Measurements from ENCODE around the gene POU5F1. TPM values are rescaled to one million over a fixed set of nuclear protein-coding genes. Genes with fewer than 3 reads are reported as not detected.

The POU5F1 gene
- total and polyA plus RNA-seq, 12 donors: 0.29 to 2.0 (median 0.39) TPM; not detected in 1

GRCh38 chr6:31210741-31211532 is 40.5 kb upstream of the POU5F1 start:
- Histone ChIP-seq H3K4me1 (peaks cover 0 to 21% (median 0%) of the 10 kb centered on the region in 9 donors), H3K9me3 (peaks cover 0 to 7% (median 0%) of the 10 kb centered on the region in 11 donors), H3K4me3 (no peak overlapping the region), H3K27me3 (no peaks in the 10 kb centered on the region), H3K36me3 (no peaks in the 10 kb centered on the region), H3K27ac (peak overlapping the region in 3 of 10 donors; percentile 15 to 55 (median 54))
- DNase-seq (no peak), ATAC-seq (no peak)
- intact Hi-C loops (cut with DNase I): loop anchor here in 1 of 10 donors (10.0 kb wide), 1 partner anchor 54 kb away; no protein-coding TSS in a partner anchor
- 67 to 77% methylated on average over 5 of the region's 5 CpGs for WGBS, 2 donors
- TF ChIP-seq CTCF (IDR thresholded peaks at IDR 0.05): no peak

GRCh38 chr6:31210123-31210522 is 39.6 kb upstream of the POU5F1 start:
- 41 to 48% methylated on average over 6 of the region's 6 CpGs for WGBS, 2 donors
- H3K27ac ChIP-seq: peak overlapping the region in 3 of 10 donors; percentile 15 to 55 (median 54)
- peak in 7 of 8 donors; percentile 47 to 89 (median 64) for ATAC-seq
- no peak overlapping the region for H3K4me3 ChIP-seq
- TF ChIP-seq CTCF (IDR thresholded peaks at IDR 0.05): no peak
- no peaks in the 10 kb centered on the region for H3K27me3 ChIP-seq
- H3K4me1 ChIP-seq: peaks cover 0 to 21% (median 0%) of the 10 kb centered on the region in 9 donors
- peaks cover 0 to 4% (median 0%) of the 10 kb centered on the region in 11 donors for H3K9me3 ChIP-seq
- DNase-seq: peak in 1 of 2 donors; percentile 57
- intact Hi-C loops (cut with DNase I): loop anchor here in 1 of 10 donors (10.0 kb wide), 1 partner anchor 55 kb away; no protein-coding TSS in a partner anchor
- H3K36me3 ChIP-seq: no peaks in the 10 kb centered on the region

- Histone ChIP-seq H3K36me3 (no peaks in the 10 kb centered on the region), H3K4me3 (no peak overlapping the region), H3K9me3 (no peaks in the 10 kb centered on the region), H3K27me3 (no peaks in the 10 kb centered on the region), H3K27ac (no peak overlapping the region), H3K4me1 (peaks cover 0 to 28% (median 6%) of the 10 kb centered on the region in 9 donors)
- 60 to 85% methylated on average over 2 of the region's 2 CpGs for WGBS, 2 donors
- intact Hi-C loops (cut with DNase I): no loop called here
- ATAC-seq (no peak), DNase-seq (no peak)
- no peak for TF ChIP-seq CTCF (IDR thresholded peaks at IDR 0.05)
Measured at GRCh38 chr6:31209137-31209536, 38.7 kb upstream of the POU5F1 start.

- Histone ChIP-seq H3K9me3 (no peaks in the 10 kb centered on the region), H3K4me3 (no peak overlapping the region), H3K27ac (peak overlapping the region in 2 of 10 donors; percentile 18 to 68), H3K27me3 (no peaks in the 10 kb centered on the region), H3K4me1 (peaks cover 0 to 34% (median 9%) of the 10 kb centered on the region in 9 donors), H3K36me3 (no peaks in the 10 kb centered on the region)
- 52 to 62% methylated on average over 2 of the region's 2 CpGs for WGBS, 2 donors
- intact Hi-C loops (cut with DNase I): no loop called here
- TF ChIP-seq CTCF (IDR thresholded peaks at IDR 0.05): no peak
- ATAC-seq (peak in 1 of 8 donors; percentile 39), DNase-seq (no peak)
Measured at GRCh38 chr6:31208506-31208905, 38.0 kb upstream of the POU5F1 start.

Data from heart right ventricle (tissue), 16 donors.